Left ventricle myocardium inferior (tissue), 1 donor: ENCODE results near the gene EIPR1. TPM values are rescaled to one million over a fixed set of nuclear protein-coding genes. Genes with fewer than 3 reads are reported as not detected.

Source experiments
- DNase-seq: peaks from one replicate; pipeline ENCODE4 v3.0.0-alpha.2; 2020
- H3K27ac ChIP-seq: fragments of 200-600 bp; replicated peaks from 2 replicates; pipeline ENCODE4 v1.8.0; 2021
- H3K27me3 ChIP-seq: fragments of 200-600 bp; 2 replicates; pipeline ENCODE4 v1.8.0; 2021; ENCODE audit warnings: low read depth
- H3K36me3 ChIP-seq: fragments of 200-600 bp; 2 replicates; pipeline ENCODE4 v1.8.0; 2021
- H3K4me1 ChIP-seq: fragments of 200-600 bp; 2 replicates; pipeline ENCODE4 v1.8.0; 2021
- H3K4me3 ChIP-seq: fragments of 200-600 bp; 2 replicates; pipeline ENCODE4 v1.8.0; 2021; ENCODE audit warnings: mild to moderate bottlenecking, moderate library complexity
- H3K9me3 ChIP-seq: fragments of 200-600 bp; replicated peaks from 2 replicates; pipeline ENCODE4 v1.8.0; 2021
- intact Hi-C: fragments of 100-400 bp; cut with micrococcal nuclease; formaldehyde crosslinking; loops from one replicate; pipeline ENCODE4 v1.11.0; 2022
- total RNA-seq: library from RNA; stranded (reverse); fragmentation: NEBNext Ultra II Directional; extraction: Animal tissue kit (Norgen Biotek cat#: 25700); gene quantifications from one replicate; pipeline ENCODE4 v1.2.1, GENCODE V29; 2021
- TF ChIP-seq, protein P1 (sequence below): fragments of 200-600 bp; IDR thresholded peaks from 2 replicates; pipeline ENCODE4 v1.8.0; 2021; ENCODE audit warnings: antibody characterized with exemption, mild to moderate bottlenecking, borderline replicate concordance
- donor health status: DM: no; HTN: yes; CAD: no; lungs with severe emphysema.

EIPR1 gene
- total RNA-seq, 1 donor from 2014 or later = 12.2 TPM

DNA sequence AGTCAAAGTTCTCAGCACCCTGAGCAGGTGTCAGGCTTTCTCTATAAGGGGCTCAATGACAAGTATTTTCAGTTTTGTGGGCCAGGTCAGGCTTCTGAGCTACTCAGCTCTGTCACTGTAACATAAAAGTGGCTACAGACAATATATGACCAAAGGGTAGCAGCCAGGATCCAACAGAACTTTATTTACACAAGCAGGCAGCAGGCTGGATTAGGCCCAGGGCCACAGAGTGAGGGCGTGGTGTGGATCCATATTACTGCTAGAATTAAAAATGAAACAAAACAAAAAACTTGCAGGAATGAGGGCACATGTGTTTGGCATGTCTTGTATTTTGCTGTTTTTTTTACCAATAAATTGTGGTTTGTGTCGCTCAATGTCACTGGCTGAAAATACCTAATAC, 143.7 kb downstream of the EIPR1 start:
- Histone ChIP-seq H3K27ac (no peak overlapping the region), H3K4me1 (peaks cover 12% of the 10 kb centered on the region), H3K9me3 (peaks cover 24% of the 10 kb centered on the region), H3K4me3 (no peak overlapping the region), H3K36me3 (peaks cover 12% of the 10 kb centered on the region), H3K27me3 (no peaks in the 10 kb centered on the region)
- TF ChIP-seq, protein P1, sequence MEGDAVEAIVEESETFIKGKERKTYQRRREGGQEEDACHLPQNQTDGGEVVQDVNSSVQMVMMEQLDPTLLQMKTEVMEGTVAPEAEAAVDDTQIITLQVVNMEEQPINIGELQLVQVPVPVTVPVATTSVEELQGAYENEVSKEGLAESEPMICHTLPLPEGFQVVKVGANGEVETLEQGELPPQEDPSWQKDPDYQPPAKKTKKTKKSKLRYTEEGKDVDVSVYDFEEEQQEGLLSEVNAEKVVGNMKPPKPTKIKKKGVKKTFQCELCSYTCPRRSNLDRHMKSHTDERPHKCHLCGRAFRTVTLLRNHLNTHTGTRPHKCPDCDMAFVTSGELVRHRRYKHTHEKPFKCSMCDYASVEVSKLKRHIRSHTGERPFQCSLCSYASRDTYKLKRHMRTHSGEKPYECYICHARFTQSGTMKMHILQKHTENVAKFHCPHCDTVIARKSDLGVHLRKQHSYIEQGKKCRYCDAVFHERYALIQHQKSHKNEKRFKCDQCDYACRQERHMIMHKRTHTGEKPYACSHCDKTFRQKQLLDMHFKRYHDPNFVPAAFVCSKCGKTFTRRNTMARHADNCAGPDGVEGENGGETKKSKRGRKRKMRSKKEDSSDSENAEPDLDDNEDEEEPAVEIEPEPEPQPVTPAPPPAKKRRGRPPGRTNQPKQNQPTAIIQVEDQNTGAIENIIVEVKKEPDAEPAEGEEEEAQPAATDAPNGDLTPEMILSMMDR = no peak
- intact Hi-C loops = no loop called here
- DNase-seq = no peak

DNA sequence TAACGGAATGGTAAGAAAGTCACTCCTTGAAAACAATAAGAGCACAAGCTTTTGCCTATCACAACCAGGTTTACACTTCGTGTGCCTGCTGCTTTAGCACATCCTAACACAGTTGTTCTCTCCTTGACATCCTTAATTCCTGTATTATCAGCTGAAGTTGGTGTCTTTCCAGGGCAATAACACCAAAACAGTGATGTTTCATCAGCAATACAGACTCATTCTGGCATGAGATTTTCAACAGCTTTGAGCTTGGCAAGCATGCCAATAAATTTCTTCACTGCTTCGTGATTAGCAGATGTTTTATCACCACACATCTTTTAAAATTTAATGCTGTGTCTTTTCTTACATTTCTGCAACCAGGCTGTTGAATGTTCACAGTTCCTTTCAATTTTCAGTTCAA, 148.4 kb downstream of the EIPR1 start:
- no peak for DNase-seq
- TF ChIP-seq, protein P1 = no peak
- Histone ChIP-seq H3K9me3 (peaks cover 45% of the 10 kb centered on the region), H3K4me3 (no peak overlapping the region), H3K27ac (no peak overlapping the region), H3K4me1 (no peaks in the 10 kb centered on the region), H3K36me3 (peaks cover 12% of the 10 kb centered on the region), H3K27me3 (no peaks in the 10 kb centered on the region)
- intact Hi-C loops = no loop called here

DNA sequence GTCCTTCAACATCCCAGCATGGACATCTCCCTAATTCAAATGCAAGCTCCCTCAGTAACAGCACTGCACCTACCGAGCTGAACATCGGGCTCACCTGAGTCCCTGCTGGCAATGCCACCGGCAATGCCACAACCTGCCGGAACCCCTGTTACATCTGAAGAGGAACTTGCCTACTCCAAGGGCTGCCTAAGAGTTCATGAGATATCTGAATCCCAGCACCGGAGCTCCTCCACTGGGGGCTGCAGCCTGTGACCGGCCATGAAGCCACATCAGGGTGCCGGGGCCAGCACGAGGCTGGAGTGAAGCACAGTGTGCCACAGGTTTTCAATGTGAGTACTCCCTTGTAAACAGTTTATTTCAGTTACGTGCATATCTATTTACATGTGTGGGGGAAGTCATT, 152.9 kb downstream of the EIPR1 start:
- DNase-seq = no peak
- TF ChIP-seq, protein P1 = no peak
- Histone ChIP-seq H3K36me3 (no peaks in the 10 kb centered on the region), H3K4me1 (no peaks in the 10 kb centered on the region), H3K27ac (no peak overlapping the region), H3K27me3 (no peaks in the 10 kb centered on the region), H3K4me3 (no peak overlapping the region), H3K9me3 (peaks cover 40% of the 10 kb centered on the region)
- intact Hi-C loops = no loop called here

DNA sequence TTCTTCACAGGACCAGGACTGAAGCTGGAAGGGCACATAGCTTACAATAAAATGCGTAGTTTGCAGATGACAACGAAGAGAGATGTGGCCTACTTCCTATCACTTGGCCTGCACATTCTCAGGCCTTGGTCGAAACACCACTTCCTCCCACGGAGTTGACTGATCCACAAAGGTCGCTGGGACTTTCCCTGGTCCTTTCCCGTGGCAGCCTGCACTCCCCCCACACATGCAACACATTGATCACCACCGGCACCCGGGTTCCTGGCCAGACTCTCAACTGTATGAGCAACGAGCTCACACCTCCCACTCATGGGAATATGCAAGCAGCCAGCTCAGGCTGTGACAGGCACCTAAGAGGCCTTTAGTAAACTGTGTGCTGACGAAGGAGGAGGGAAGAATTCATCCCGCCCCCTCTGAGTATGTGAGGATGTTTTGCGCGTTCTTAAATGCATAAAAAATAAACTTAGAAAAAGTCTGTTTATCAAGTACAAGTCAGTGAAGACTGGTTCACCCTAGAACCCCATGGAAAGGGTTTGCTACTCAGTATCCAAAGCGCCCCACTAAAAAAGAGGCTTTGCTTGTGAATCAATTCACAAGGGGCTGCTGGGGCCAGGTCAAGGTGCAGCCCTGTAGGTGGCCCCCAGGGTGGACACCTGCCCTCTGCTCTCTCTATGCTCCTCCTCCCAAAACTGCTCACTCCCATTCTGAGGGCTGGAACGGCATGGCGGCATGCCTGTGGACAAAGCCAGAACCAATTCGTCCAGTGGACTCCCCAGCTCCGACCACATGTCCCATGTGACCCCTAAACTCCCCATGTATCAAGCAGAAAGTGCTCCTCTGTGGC, 154.3 kb downstream of the EIPR1 start:
- Histone ChIP-seq H3K9me3 (peaks cover 27% of the 10 kb centered on the region), H3K4me1 (no peaks in the 10 kb centered on the region), H3K27ac (no peak overlapping the region), H3K4me3 (no peak overlapping the region), H3K27me3 (no peaks in the 10 kb centered on the region), H3K36me3 (no peaks in the 10 kb centered on the region)
- DNase-seq = no peak
- TF ChIP-seq, protein P1 = no peak
- intact Hi-C loops = no loop called here

DNA sequence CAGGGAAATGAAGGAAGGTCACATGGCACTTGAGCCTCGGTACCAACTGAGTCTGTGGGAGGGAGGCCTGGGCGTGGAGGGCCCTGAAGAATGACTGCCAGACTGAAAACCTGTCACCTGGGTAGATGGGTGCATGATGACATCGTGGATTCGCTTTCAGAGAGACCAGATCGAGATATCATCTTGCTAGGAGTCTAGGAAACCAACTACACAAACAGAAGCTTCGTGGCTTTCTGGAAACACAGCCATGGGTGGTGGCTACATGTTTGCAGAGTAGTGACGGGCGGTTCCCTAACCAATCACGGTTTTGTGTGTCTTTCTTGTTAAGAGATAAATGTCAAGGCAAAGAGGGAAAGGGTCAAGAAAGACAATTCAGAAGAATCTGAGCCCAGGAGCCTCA, 155.0 kb downstream of the EIPR1 start:
- Histone ChIP-seq H3K27ac (no peak overlapping the region), H3K9me3 (peaks cover 23% of the 10 kb centered on the region), H3K4me1 (no peaks in the 10 kb centered on the region), H3K36me3 (no peaks in the 10 kb centered on the region), H3K27me3 (no peaks in the 10 kb centered on the region), H3K4me3 (no peak overlapping the region)
- DNase-seq = no peak
- TF ChIP-seq, protein P1 = no peak
- intact Hi-C loops = no loop called here
